Measurements from ENCODE around the gene LAMA4. TPM values are rescaled to one million over a fixed set of nuclear protein-coding genes. Genes with fewer than 3 reads are reported as not detected.

LAMA4 gene
- total RNA-seq, 4 donors from 2014 or later, result 212 to 265 (median 238) TPM

DNA sequence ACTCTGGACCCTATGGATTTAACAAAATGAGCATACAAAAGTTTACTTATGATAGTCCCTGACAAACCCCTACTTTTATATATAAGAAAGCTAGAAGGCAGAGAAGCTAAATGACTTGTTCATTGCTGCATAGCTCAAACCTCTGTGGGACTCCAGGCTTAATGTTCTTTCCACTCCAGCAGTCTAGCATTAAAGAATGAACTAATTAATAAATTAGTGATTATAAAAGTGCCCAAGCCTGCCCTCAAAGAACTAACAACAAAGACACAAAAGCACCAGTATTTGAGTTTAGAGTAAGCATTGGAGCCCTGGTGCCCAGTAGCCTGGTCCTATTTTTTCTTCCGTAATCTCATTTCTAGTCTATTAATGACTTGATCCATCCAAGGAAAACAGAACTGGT, 59.9 kb downstream of the LAMA4 start:
- TF ChIP-seq, protein P1, sequence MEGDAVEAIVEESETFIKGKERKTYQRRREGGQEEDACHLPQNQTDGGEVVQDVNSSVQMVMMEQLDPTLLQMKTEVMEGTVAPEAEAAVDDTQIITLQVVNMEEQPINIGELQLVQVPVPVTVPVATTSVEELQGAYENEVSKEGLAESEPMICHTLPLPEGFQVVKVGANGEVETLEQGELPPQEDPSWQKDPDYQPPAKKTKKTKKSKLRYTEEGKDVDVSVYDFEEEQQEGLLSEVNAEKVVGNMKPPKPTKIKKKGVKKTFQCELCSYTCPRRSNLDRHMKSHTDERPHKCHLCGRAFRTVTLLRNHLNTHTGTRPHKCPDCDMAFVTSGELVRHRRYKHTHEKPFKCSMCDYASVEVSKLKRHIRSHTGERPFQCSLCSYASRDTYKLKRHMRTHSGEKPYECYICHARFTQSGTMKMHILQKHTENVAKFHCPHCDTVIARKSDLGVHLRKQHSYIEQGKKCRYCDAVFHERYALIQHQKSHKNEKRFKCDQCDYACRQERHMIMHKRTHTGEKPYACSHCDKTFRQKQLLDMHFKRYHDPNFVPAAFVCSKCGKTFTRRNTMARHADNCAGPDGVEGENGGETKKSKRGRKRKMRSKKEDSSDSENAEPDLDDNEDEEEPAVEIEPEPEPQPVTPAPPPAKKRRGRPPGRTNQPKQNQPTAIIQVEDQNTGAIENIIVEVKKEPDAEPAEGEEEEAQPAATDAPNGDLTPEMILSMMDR (IDR thresholded peaks at IDR 0.05; ENCODE audit: low read depth), result no peak

DNA sequence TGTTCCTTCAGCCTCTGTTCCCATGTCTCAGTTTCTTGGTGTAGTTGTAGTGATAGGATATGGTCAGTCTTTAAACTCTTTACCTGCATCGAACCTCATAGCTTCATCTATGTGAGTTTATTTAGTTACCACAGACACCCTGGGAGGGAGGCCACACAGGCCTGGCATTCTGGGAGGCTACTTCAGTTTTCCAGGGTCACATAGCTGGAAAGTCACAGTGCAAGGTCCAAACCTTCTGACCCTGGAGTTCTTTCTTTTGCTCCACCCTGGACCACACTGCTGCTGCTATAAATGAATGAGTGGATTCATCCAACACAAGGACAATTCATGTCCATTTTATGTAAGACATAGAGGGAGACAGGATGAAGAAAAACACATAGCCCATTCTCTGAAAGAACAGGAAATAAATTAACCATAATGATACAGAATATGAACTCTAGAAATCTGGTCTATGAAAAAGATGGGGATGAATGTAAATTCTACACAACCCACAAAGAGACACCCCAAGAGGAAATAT, 60.8 kb downstream of the LAMA4 start:
- TF ChIP-seq, protein P1 (IDR thresholded peaks at IDR 0.05; ENCODE audit: low read depth), result no peak

DNA sequence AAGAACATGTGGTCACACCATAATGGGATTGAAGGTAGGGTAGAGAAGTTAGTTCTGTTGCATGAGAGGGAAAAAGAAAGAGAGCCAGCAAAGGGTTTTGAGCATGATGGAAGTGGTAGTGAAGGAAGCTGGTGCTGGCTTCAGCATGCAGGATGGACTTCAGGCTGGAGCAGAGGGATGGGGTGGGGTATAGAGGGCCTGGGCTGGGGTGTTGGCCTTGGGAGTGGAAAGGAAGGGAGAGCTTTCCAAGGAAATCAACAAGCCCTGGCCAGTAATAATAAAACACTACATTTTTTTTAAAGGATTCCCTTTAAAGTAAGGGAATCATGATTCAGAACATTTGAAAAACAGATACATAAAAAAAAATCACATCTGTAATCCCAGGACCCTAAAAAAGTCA, 61.2 kb downstream of the LAMA4 start:
- TF ChIP-seq, protein P1 (IDR thresholded peaks at IDR 0.05; ENCODE audit: low read depth), result no peak

DNA sequence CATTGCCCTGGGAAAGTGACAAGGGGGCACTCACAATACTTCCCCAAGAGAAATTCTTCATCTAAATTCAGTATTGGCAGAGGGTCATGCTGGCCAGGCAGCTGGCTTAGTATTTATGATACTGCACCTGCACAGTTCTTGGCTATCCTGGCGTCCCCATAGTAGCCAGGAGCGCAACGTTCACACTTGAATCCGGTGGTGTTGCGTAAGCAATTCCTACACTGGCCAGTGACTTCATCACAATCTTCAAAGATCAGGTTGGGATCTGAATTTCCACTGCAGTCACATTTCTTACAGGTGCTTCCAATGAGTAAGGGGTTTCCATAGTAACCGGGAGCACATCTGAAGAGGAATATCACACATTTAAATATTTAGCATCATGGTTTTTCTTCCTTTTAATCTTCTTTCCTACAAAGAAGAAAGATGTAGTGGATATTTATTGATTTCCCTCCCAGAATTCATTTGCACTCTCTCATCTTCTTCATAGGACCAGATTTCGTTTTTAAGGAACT, 62.8 kb downstream of the LAMA4 start:
- TF ChIP-seq, protein P1 (IDR thresholded peaks at IDR 0.05; ENCODE audit: low read depth), result no peak

DNA sequence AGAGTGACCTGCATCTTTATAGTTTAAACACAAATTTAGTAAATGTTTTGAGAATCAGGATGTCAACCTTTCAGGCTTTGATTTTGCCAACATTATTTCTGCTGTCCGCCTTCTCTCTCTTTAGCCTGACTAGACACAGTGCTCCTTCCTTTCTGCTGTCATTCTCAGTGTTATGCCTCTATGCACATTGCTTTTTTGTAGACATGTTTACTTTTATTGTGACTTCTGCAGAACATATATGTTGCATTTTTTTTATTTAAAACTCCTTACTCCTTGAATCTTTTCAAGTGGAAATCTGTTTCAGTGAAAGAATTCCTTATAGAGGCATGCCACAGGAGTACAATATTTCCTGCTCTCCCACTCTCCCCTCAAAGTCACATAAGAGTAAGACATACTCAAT, 64.2 kb downstream of the LAMA4 start:
- TF ChIP-seq, protein P1 (IDR thresholded peaks at IDR 0.05; ENCODE audit: low read depth), result no peak

DNA sequence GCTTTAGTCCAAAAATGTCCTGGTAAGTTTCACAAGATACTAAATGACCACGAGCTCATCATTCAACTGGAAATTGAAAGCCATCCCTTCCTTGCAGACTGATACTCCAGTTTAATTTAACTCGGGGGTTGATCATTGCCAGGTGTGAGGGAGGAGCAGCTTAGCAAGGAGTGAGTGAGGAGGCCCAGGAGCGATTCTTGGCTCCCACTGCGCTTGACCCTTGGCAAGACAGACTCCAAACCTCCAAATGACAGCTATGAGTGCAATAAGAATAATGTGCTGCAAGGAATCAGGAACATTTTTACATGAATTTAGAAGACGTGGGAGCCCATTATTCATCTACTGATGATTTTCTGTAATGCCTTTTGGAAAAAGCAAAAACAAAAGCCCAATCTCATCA, 64.9 kb downstream of the LAMA4 start:
- TF ChIP-seq, protein P1 (IDR thresholded peaks at IDR 0.05; ENCODE audit: low read depth), result no peak

DNA sequence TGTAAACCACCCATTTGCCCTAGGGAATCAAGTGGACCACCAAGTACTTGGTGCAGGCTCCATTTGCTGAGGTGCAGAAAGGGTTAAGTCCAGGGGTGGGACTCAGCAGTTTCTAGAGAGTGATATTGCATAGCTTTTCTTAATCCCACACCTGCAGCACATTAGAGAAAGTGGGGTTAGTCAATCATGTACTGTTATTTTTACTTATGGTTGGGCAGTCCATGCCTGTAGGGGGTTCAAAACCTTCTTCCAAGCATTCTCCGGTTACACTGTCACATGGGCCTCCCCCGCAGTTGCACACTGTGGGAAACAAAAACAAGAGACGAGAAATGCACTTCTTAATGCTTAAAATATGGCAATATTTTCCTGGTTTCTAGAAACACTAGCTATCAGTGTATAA, 65.5 kb downstream of the LAMA4 start:
- TF ChIP-seq, protein P1 (IDR thresholded peaks at IDR 0.05; ENCODE audit: low read depth), result no peak
